ENCODE results near the gene XPR1. TPM values are rescaled to one million over a fixed set of nuclear protein-coding genes. Genes with fewer than 3 reads are reported as not detected.

The XPR1 gene
- total and polyA plus RNA-seq, 9 donors: 5.7 to 34.1 (median 17.3) TPM

DNA sequence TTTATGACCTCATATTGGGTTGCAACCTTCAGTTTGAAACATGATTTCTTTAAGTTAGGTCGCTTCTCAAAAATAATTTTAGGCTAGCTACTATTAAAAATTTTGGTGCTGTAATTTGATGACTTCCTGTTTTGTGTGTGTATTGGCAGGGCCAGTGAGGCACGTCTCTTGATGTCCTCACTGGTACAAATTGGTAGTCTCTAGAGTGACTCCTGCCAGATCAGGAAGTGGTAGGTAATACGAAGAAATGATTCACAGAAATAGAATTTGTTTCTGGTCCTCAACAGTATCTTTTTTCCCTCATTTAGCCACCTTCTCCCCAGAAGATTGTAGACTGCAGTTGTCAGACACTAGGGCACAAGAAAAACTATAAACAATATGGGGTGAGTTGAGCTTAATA, 160.0 kb downstream of the XPR1 start:
- intact Hi-C loops (cut with DNase I): no loop called here
- H3K27me3 ChIP-seq: no peaks in the 10 kb centered on the region
- H3K9me3 ChIP-seq: no peaks in the 10 kb centered on the region
- 82 to 83% (median 82%) methylated on average over 3 of the region's 3 CpGs for WGBS, 3 donors
- H3K4me1 ChIP-seq (ENCODE audit: insufficient read depth): no peaks in the 10 kb centered on the region
- no peak overlapping the region for H3K27ac ChIP-seq
- no peaks in the 10 kb centered on the region for H3K36me3 ChIP-seq
- TF ChIP-seq POLR2A (IDR thresholded peaks at IDR 0.05) (no peak), EP300 (IDR thresholded peaks at IDR 0.05) (no peak)
- TF ChIP-seq, protein P1, sequence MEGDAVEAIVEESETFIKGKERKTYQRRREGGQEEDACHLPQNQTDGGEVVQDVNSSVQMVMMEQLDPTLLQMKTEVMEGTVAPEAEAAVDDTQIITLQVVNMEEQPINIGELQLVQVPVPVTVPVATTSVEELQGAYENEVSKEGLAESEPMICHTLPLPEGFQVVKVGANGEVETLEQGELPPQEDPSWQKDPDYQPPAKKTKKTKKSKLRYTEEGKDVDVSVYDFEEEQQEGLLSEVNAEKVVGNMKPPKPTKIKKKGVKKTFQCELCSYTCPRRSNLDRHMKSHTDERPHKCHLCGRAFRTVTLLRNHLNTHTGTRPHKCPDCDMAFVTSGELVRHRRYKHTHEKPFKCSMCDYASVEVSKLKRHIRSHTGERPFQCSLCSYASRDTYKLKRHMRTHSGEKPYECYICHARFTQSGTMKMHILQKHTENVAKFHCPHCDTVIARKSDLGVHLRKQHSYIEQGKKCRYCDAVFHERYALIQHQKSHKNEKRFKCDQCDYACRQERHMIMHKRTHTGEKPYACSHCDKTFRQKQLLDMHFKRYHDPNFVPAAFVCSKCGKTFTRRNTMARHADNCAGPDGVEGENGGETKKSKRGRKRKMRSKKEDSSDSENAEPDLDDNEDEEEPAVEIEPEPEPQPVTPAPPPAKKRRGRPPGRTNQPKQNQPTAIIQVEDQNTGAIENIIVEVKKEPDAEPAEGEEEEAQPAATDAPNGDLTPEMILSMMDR (IDR thresholded peaks at IDR 0.05): no peak
- no peak overlapping the region for H3K4me3 ChIP-seq
- no peak for DNase-seq

DNA sequence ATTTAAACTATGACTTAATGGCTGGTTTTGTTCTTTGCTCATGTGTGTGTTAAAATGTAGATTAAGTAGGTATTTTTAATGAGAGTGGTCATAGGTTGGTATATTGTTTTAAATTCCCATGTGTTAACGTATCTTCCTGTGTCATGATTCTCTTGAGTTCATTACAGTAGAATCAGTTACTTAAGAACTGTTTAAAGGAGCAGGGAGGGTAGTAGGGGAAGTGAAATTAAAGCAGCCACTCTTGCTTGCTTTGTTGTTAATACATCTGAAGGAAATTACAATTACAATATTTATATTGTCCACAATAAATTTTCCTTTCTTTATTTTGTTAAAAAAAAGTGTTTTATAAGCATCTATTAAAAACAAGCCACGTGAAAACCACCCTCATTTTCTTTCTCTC, 161.6 kb downstream of the XPR1 start:
- Histone ChIP-seq H3K9me3 (no peaks in the 10 kb centered on the region), H3K27ac (no peak overlapping the region), H3K27me3 (no peaks in the 10 kb centered on the region), H3K4me1 (ENCODE audit: insufficient read depth) (no peaks in the 10 kb centered on the region), H3K36me3 (no peaks in the 10 kb centered on the region), H3K4me3 (no peak overlapping the region)
- TF ChIP-seq, protein P1 (IDR thresholded peaks at IDR 0.05): no peak
- no peak for TF ChIP-seq EP300 (IDR thresholded peaks at IDR 0.05)
- no peak for TF ChIP-seq POLR2A (IDR thresholded peaks at IDR 0.05)
- intact Hi-C loops (cut with DNase I): no loop called here
- 57 to 77% (median 77%) methylated on average over 2 of the region's 2 CpGs for WGBS, 3 donors
- DNase-seq: no peak

DNA sequence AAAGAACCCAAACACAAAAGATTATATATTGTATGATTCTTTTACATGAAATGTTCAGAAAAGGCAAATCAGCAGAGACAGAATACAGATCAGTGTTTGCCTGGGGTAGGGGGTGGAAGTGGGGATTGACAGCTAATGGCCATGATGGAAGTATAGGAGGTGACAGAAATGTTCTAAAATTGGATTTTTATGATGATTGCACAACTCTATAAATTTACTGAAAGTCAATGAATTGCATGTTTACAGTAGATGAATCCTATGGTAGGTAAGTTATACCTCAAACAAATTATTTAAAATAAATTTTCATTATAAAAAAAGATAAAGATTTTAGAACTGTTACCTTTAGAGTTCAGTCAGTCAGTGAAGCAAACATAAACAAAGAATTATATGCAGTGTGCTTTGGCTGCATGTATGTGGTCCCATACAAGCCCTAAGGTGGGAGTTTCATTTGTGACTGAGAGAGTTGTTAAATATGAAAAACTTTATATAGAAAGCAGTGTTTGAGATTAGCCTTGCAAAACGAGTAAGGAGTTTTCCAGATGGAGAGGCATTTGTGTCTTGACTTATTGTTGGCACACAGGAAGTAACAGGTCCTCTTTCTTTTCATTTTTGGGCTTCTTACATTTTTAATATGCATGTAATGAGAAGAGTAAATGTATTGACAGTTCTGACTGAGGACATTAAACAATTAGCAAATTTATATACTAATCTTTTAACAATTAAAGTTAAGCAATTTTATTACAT, 165.2 kb downstream of the XPR1 start:
- TF ChIP-seq POLR2A (IDR thresholded peaks at IDR 0.05) (no peak), EP300 (IDR thresholded peaks at IDR 0.05) (no peak)
- TF ChIP-seq, protein P1 (IDR thresholded peaks at IDR 0.05): no peak
- Histone ChIP-seq H3K9me3 (no peaks in the 10 kb centered on the region), H3K36me3 (no peaks in the 10 kb centered on the region), H3K27ac (no peak overlapping the region), H3K27me3 (no peaks in the 10 kb centered on the region), H3K4me1 (ENCODE audit: insufficient read depth) (no peaks in the 10 kb centered on the region), H3K4me3 (no peak overlapping the region)
- WGBS, 3 donors: 21 to 28% (median 25%) methylated on average over 1 of the region's 1 CpG
- DNase-seq: no peak
- intact Hi-C loops (cut with DNase I): no loop called here

DNA sequence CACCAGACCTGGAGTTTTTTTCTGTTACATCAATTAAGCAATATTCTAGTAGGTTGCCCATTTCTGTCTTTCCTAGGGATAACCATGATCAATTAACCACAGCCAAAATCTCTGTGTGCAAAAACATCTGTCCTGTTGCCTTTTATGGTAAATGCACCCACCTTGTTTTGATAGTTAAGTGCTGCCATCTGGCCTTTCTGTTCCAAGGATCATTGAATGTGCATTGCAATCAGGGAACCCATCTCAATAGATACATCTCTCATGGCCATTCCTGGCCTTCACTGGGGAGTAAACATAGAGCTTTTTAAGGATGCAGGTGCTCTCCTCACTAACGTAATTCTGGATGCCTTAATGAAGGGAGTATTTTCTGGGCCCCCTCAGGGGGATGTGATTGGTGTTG, 169.1 kb downstream of the XPR1 start:
- H3K27me3 ChIP-seq: no peaks in the 10 kb centered on the region
- H3K36me3 ChIP-seq: no peaks in the 10 kb centered on the region
- intact Hi-C loops (cut with DNase I): no loop called here
- TF ChIP-seq, protein P1 (IDR thresholded peaks at IDR 0.05): no peak
- TF ChIP-seq POLR2A (IDR thresholded peaks at IDR 0.05) (no peak), EP300 (IDR thresholded peaks at IDR 0.05) (no peak)
- H3K9me3 ChIP-seq: no peaks in the 10 kb centered on the region
- 68 to 97% (median 87%) methylated on average over 1 of the region's 1 CpG for WGBS, 3 donors
- DNase-seq: no peak
- no peak overlapping the region for H3K4me3 ChIP-seq
- H3K27ac ChIP-seq: no peak overlapping the region
- no peaks in the 10 kb centered on the region for H3K4me1 ChIP-seq (ENCODE audit: insufficient read depth)
